ENCODE measurements around the gene PIK3R2. TPM values are rescaled to one million over a fixed set of nuclear protein-coding genes. Genes with fewer than 3 reads are reported as not detected.

Gene PIK3R2
- total RNA-seq, 2 experiments from 2014 or later: 7.8 to 9.2 TPM

- ATAC-seq (no peak), DNase-seq (no peak)
- ChIA-PET POLR2A (no interaction called here), CTCF (interaction anchor here (1.3 to 4.8 kb wide), 3 partner anchors 14 to 139 kb away, joined by 5 to 35 read pairs (median 11); no protein-coding TSS in a partner anchor)
- Mint-ChIP-seq H3K9me3 (ENCODE audit: insufficient read depth) (no peaks in the 10 kb centered on the region), H3K27me3 (ENCODE audit: low read depth) (no peaks in the 10 kb centered on the region), H3K4me1 (ENCODE audit: low read depth) (peaks cover 45% of the 10 kb centered on the region), H3K27ac (no peak overlapping the region), H3K36me3 (ENCODE audit: low read depth) (peaks cover 6% of the 10 kb centered on the region), H3K4me3 (no peak overlapping the region)
These were observed 38.5 kb upstream of the PIK3R2 start for GRCh38 chr19:18114483-18114882.

GRCh38 chr19:18117364-18117691 is 35.6 kb upstream of the PIK3R2 start:
- no peak for DNase-seq
- H3K36me3 Mint-ChIP-seq (ENCODE audit: low read depth): peaks cover 8% of the 10 kb centered on the region
- peak overlapping the region; percentile 82 for H3K4me3 Mint-ChIP-seq
- no peak for ATAC-seq
- H3K9me3 Mint-ChIP-seq (ENCODE audit: insufficient read depth): no peaks in the 10 kb centered on the region
- ChIA-PET POLR2A (interaction anchor here (0.6 to 3.3 kb wide), 2 partner anchors 35 to 39 kb away, joined by 3 to 14 read pairs; partner anchors contain the start of gene PIK3R2), CTCF (interaction anchor here (0.7 kb wide), 2 partner anchors 35 to 185 kb away, joined by 3 to 4 read pairs; partner anchors contain the start of gene PIK3R2)
- no peaks in the 10 kb centered on the region for H3K27me3 Mint-ChIP-seq (ENCODE audit: low read depth)
- peak overlapping the region; percentile 77 for H3K27ac Mint-ChIP-seq
- H3K4me1 Mint-ChIP-seq (ENCODE audit: low read depth): peaks cover 53% of the 10 kb centered on the region

- ATAC-seq (peak; percentile 68), DNase-seq (peak; percentile 95)
- peak overlapping the region; percentile 82 for H3K4me3 Mint-ChIP-seq
- H3K9me3 Mint-ChIP-seq (ENCODE audit: insufficient read depth): no peaks in the 10 kb centered on the region
- CTCF ChIA-PET: interaction anchor here (0.7 to 2.4 kb wide), 8 partner anchors 8 to 258 kb away, joined by 3 to 13 read pairs (median 4); partner anchors contain the start of genes PIK3R2 and RPL18A
- no peaks in the 10 kb centered on the region for H3K27me3 Mint-ChIP-seq (ENCODE audit: low read depth)
- POLR2A ChIA-PET: interaction anchor here (0.5 to 3.3 kb wide), 6 partner anchors 11 to 47 kb away, joined by 3 to 14 read pairs (median 4); partner anchors contain the start of genes IL12RB1 and PIK3R2
- H3K27ac Mint-ChIP-seq: peak overlapping the region; percentile 89
- peaks cover 51% of the 10 kb centered on the region for H3K4me1 Mint-ChIP-seq (ENCODE audit: low read depth)
- H3K36me3 Mint-ChIP-seq (ENCODE audit: low read depth): peaks cover 13% of the 10 kb centered on the region
These were observed 35.1 kb upstream of the PIK3R2 start for GRCh38 chr19:18117692-18118378.

GRCh38 chr19:18118420-18119012 is 34.4 kb upstream of the PIK3R2 start:
- no peak for ATAC-seq
- H3K4me1 Mint-ChIP-seq (ENCODE audit: low read depth): peaks cover 49% of the 10 kb centered on the region
- no peak for DNase-seq
- H3K4me3 Mint-ChIP-seq: peak overlapping the region; percentile 82
- peak overlapping the region; percentile 89 for H3K27ac Mint-ChIP-seq
- POLR2A ChIA-PET: interaction anchor here (0.5 to 3.3 kb wide), 5 partner anchors 11 to 47 kb away, joined by 3 to 14 read pairs (median 4); partner anchors contain the start of genes IL12RB1 and PIK3R2
- peaks cover 17% of the 10 kb centered on the region for H3K36me3 Mint-ChIP-seq (ENCODE audit: low read depth)
- no peaks in the 10 kb centered on the region for H3K9me3 Mint-ChIP-seq (ENCODE audit: insufficient read depth)
- H3K27me3 Mint-ChIP-seq (ENCODE audit: low read depth): no peaks in the 10 kb centered on the region
- CTCF ChIA-PET: interaction anchor here (0.8 to 2.4 kb wide), 10 partner anchors 8 to 259 kb away, joined by 3 to 13 read pairs (median 4); partner anchors contain the start of genes PIK3R2 and RPL18A

- ChIA-PET CTCF (interaction anchor here (1.0 to 2.4 kb wide), 12 partner anchors 9 to 260 kb away, joined by 3 to 13 read pairs (median 4); partner anchors contain the start of genes PIK3R2 and RPL18A), POLR2A (interaction anchor here (0.8 to 3.3 kb wide), 6 partner anchors 9 to 33 kb away, joined by 3 to 14 read pairs (median 4); partner anchors contain the start of genes IL12RB1 and PIK3R2)
- Mint-ChIP-seq H3K9me3 (ENCODE audit: insufficient read depth) (no peaks in the 10 kb centered on the region), H3K4me3 (peak overlapping the region; percentile 82), H3K36me3 (ENCODE audit: low read depth) (peaks cover 22% of the 10 kb centered on the region), H3K4me1 (ENCODE audit: low read depth) (peaks cover 48% of the 10 kb centered on the region), H3K27ac (peak overlapping the region; percentile 89), H3K27me3 (ENCODE audit: low read depth) (no peaks in the 10 kb centered on the region)
- ATAC-seq: peak; percentile 57
- peak; percentile 75 for DNase-seq
These were observed 33.8 kb upstream of the PIK3R2 start for GRCh38 chr19:18119013-18119716.

GRCh38 chr19:18119717-18120105 is 33.3 kb upstream of the PIK3R2 start:
- peak overlapping the region; percentile 89 for H3K27ac Mint-ChIP-seq
- H3K9me3 Mint-ChIP-seq (ENCODE audit: insufficient read depth): no peaks in the 10 kb centered on the region
- DNase-seq (peak; percentile 75), ATAC-seq (peak; percentile 50)
- H3K4me3 Mint-ChIP-seq: peak overlapping the region; percentile 82
- CTCF ChIA-PET: interaction anchor here (1.2 to 2.4 kb wide), 9 partner anchors 15 to 160 kb away, joined by 3 to 13 read pairs (median 4); partner anchors contain the start of gene PIK3R2
- peaks cover 48% of the 10 kb centered on the region for H3K4me1 Mint-ChIP-seq (ENCODE audit: low read depth)
- no peaks in the 10 kb centered on the region for H3K27me3 Mint-ChIP-seq (ENCODE audit: low read depth)
- peaks cover 27% of the 10 kb centered on the region for H3K36me3 Mint-ChIP-seq (ENCODE audit: low read depth)
- POLR2A ChIA-PET: interaction anchor here (0.6 to 3.3 kb wide), 6 partner anchors 9 to 32 kb away, joined by 3 to 14 read pairs (median 4); partner anchors contain the start of genes IL12RB1 and PIK3R2

- Mint-ChIP-seq H3K27ac (peak overlapping the region; percentile 89), H3K36me3 (ENCODE audit: low read depth) (peaks cover 27% of the 10 kb centered on the region), H3K4me3 (peak overlapping the region; percentile 82), H3K27me3 (ENCODE audit: low read depth) (no peaks in the 10 kb centered on the region), H3K4me1 (ENCODE audit: low read depth) (peaks cover 48% of the 10 kb centered on the region), H3K9me3 (ENCODE audit: insufficient read depth) (no peaks in the 10 kb centered on the region)
- no peak for ATAC-seq
- no peak for DNase-seq
- ChIA-PET POLR2A (interaction anchor here (0.6 to 3.3 kb wide), 5 partner anchors 20 to 33 kb away, joined by 3 to 14 read pairs (median 4); partner anchors contain the start of genes IL12RB1 and PIK3R2), CTCF (interaction anchor here (1.2 to 2.3 kb wide), 5 partner anchors 16 to 159 kb away, joined by 3 to 13 read pairs (median 6); partner anchors contain the start of gene PIK3R2)
These were observed 32.8 kb upstream of the PIK3R2 start for GRCh38 chr19:18120127-18120526.

- peaks cover 44% of the 10 kb centered on the region for H3K4me1 Mint-ChIP-seq (ENCODE audit: low read depth)
- DNase-seq: no peak
- POLR2A ChIA-PET: no interaction called here
- no peak overlapping the region for H3K27ac Mint-ChIP-seq
- ATAC-seq: no peak
- no peaks in the 10 kb centered on the region for H3K27me3 Mint-ChIP-seq (ENCODE audit: low read depth)
- CTCF ChIA-PET: interaction anchor here (1.9 kb wide), 1 partner anchor 40 kb away, joined by 6 read pairs; no protein-coding TSS in a partner anchor
- no peak overlapping the region for H3K4me3 Mint-ChIP-seq
- H3K9me3 Mint-ChIP-seq (ENCODE audit: insufficient read depth): no peaks in the 10 kb centered on the region
- H3K36me3 Mint-ChIP-seq (ENCODE audit: low read depth): peaks cover 30% of the 10 kb centered on the region
These were observed 31.8 kb upstream of the PIK3R2 start for GRCh38 chr19:18121166-18121565.

- ATAC-seq (no peak), DNase-seq (no peak)
- Mint-ChIP-seq H3K27me3 (ENCODE audit: low read depth) (no peaks in the 10 kb centered on the region), H3K27ac (no peak overlapping the region), H3K9me3 (ENCODE audit: insufficient read depth) (no peaks in the 10 kb centered on the region), H3K36me3 (ENCODE audit: low read depth) (peaks cover 34% of the 10 kb centered on the region), H3K4me1 (ENCODE audit: low read depth) (peaks cover 38% of the 10 kb centered on the region), H3K4me3 (no peak overlapping the region)
- ChIA-PET POLR2A (interaction anchor here (0.6 kb wide), 1 partner anchor 171 kb away, joined by 4 read pairs; no protein-coding TSS in a partner anchor), CTCF (interaction anchor here (1.6 kb wide), 1 partner anchor 30 kb away, joined by 5 read pairs; the partner anchor contains the start of gene PIK3R2)
These were observed 30.5 kb upstream of the PIK3R2 start for GRCh38 chr19:18122424-18122823.

- CTCF ChIA-PET: interaction anchor here (1.6 to 1.8 kb wide), 2 partner anchors 10 to 29 kb away, joined by 5 read pairs; partner anchors contain the start of gene PIK3R2
These were observed 29.8 kb upstream of the PIK3R2 start for GRCh38 chr19:18122860-18123795.

More at GRCh38 chr19:18122860-18123795, 29.8 kb upstream of the PIK3R2 start:
- Mint-ChIP-seq H3K36me3 (ENCODE audit: low read depth) (peaks cover 36% of the 10 kb centered on the region), H3K9me3 (ENCODE audit: insufficient read depth) (no peaks in the 10 kb centered on the region), H3K27me3 (ENCODE audit: low read depth) (no peaks in the 10 kb centered on the region), H3K27ac (no peak overlapping the region), H3K4me1 (ENCODE audit: low read depth) (peaks cover 40% of the 10 kb centered on the region), H3K4me3 (no peak overlapping the region)
- POLR2A ChIA-PET: no interaction called here
- DNase-seq: no peak
- ATAC-seq: no peak
